Gastrocnemius medialis (tissue), 4 donors: Measurements from ENCODE around the gene AFAP1.

Experiments
- POLR2A ChIP-seq, 2 donors: fragments of 450-650 bp; IDR thresholded peaks; one replicate each; pipeline ENCODE4 v1.6.1; 2017; ENCODE audit warnings: antibody characterized with exemption in 2 of 2, mild to moderate bottlenecking in 2 of 2, moderate library complexity in 2 of 2
- TF ChIP-seq, protein P1 (sequence below), 5 experiments: fragments of 450-650 bp in 3 of 5; fragments of 200-600 bp in 2 of 5; sonication (generic) in 2 of 5; IDR thresholded peaks in 4 of 5; conservative IDR thresholded peaks in 1 of 5; 1 replicate in 4 of 5; 2 replicates in 1 of 5; pipeline ENCODE4 v1.5.1; 2016 to 2019; ENCODE audit warnings: antibody characterized with exemption in 5 of 5, mild to moderate bottlenecking in 3 of 5, moderate library complexity in 3 of 5

DNA sequence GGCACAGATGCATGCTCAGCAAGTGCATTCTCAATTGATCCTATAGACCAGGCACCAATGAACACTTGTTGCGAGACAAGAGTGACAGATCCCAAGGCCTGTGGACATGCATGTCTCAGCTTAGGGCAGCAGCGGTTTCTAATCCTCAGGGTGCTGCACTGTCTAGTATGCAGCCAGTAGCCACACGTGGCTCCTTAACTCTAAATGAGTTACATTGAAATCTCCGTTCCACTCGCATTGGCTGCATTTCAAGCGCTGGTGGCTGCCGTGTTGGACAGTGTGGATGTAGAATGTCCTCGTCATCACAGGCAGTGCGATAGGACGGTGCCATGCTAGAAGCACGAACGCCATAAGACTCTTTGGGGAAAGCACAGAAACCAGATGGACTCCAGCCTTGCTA, 24.0 kb upstream of the AFAP1 start:
- TF ChIP-seq, protein P1, sequence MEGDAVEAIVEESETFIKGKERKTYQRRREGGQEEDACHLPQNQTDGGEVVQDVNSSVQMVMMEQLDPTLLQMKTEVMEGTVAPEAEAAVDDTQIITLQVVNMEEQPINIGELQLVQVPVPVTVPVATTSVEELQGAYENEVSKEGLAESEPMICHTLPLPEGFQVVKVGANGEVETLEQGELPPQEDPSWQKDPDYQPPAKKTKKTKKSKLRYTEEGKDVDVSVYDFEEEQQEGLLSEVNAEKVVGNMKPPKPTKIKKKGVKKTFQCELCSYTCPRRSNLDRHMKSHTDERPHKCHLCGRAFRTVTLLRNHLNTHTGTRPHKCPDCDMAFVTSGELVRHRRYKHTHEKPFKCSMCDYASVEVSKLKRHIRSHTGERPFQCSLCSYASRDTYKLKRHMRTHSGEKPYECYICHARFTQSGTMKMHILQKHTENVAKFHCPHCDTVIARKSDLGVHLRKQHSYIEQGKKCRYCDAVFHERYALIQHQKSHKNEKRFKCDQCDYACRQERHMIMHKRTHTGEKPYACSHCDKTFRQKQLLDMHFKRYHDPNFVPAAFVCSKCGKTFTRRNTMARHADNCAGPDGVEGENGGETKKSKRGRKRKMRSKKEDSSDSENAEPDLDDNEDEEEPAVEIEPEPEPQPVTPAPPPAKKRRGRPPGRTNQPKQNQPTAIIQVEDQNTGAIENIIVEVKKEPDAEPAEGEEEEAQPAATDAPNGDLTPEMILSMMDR (IDR thresholded peaks at IDR 0.05 in 4 of 5, conservative IDR thresholded peaks at IDR 0.05 in 1 of 5) = no peak
- TF ChIP-seq POLR2A (IDR thresholded peaks at IDR 0.05) = no peak
